HL-60 (cell line): ENCODE data around the gene ERC2.

Experiments
- GABPA ChIP-seq: IDR thresholded peaks from 2 replicates; pipeline ENCODE4 v1.6.1; 2012; ENCODE audit warnings: low read depth
- POLR2AphosphoS5 ChIP-seq: IDR thresholded peaks from 2 replicates; pipeline ENCODE4 v1.6.1; 2012; ENCODE audit warnings: low read depth
- REST ChIP-seq: IDR thresholded peaks from 2 replicates; pipeline ENCODE4 v1.6.1; 2012; ENCODE audit warnings: low read depth; ENCODE audit not compliant: insufficient replicate concordance
- SPI1 ChIP-seq: IDR thresholded peaks from 2 replicates; pipeline ENCODE4 v1.6.1; 2012; ENCODE audit warnings: low read depth, mild to moderate bottlenecking, borderline replicate concordance
- TF ChIP-seq, protein P1 (sequence below): IDR thresholded peaks from one replicate; pipeline ENCODE4 v1.5.1; 2011; ENCODE audit warnings: low read length, control low read depth, inconsistent platforms; ENCODE audit not compliant: insufficient read depth

DNA sequence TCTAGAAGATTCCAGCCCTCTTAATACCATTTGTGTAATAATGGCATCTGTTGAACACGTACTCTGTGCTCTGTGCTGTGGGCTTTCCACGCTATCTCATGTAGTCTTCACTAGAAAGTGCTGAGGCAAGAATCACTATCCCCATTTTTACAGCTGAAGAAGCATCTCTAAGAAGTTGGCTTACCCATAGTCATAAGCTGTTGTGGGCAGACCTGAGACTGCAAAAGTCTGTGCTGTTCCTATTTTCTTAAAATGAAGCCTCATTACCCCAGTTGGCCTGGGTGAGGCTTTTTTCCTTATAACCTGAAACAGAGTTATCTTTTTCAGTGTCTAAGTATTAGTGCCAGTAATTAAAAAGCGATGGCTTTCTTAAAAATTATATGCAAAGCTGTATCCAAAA lies 58.5 kb downstream of the ERC2 start:
- TF ChIP-seq, protein P1, sequence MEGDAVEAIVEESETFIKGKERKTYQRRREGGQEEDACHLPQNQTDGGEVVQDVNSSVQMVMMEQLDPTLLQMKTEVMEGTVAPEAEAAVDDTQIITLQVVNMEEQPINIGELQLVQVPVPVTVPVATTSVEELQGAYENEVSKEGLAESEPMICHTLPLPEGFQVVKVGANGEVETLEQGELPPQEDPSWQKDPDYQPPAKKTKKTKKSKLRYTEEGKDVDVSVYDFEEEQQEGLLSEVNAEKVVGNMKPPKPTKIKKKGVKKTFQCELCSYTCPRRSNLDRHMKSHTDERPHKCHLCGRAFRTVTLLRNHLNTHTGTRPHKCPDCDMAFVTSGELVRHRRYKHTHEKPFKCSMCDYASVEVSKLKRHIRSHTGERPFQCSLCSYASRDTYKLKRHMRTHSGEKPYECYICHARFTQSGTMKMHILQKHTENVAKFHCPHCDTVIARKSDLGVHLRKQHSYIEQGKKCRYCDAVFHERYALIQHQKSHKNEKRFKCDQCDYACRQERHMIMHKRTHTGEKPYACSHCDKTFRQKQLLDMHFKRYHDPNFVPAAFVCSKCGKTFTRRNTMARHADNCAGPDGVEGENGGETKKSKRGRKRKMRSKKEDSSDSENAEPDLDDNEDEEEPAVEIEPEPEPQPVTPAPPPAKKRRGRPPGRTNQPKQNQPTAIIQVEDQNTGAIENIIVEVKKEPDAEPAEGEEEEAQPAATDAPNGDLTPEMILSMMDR: no peak
- TF ChIP-seq POLR2AphosphoS5 (no peak), REST (no peak), GABPA (no peak), SPI1 (no peak)
